VCaP (cell line): ENCODE measurements around the gene C11orf54.
"Not testable (repeated sequence)": the region's sequence is repeated elsewhere in the genome, so short reads cannot be mapped to it uniquely, and the experiment has no call there.

Experiments used
- H3K27ac ChIP-seq: fragments of 450-650 bp; 2 replicates; pipeline ENCODE4 v1.5.1; 2017
- TF ChIP-seq, protein P1 (sequence below): fragments of 450-650 bp; conservative IDR thresholded peaks from 2 replicates; pipeline ENCODE4 v1.5.1; 2017; ENCODE audit warnings: mild to moderate bottlenecking, moderate library complexity

Gene C11orf54

DNA sequence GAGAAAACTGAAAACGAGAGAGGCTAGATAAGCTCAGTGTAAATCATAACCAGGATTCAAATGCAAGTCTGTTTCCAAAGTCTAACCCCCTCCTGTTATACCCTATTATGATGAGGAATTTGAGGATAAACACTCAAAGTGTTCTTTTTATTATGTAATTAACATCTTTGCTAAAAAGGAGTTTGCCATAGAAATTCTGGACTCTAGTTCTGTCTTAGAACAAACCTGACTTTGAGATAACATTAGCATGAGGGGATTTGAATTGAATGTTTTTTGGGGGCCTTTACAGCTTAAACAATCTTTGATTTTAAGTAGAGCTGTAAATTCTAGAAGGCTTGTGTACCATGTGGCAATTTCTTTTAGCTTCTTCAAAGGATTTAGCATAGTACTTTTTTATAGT, 9.5 kb downstream of the C11orf54 start:
- TF ChIP-seq, protein P1, sequence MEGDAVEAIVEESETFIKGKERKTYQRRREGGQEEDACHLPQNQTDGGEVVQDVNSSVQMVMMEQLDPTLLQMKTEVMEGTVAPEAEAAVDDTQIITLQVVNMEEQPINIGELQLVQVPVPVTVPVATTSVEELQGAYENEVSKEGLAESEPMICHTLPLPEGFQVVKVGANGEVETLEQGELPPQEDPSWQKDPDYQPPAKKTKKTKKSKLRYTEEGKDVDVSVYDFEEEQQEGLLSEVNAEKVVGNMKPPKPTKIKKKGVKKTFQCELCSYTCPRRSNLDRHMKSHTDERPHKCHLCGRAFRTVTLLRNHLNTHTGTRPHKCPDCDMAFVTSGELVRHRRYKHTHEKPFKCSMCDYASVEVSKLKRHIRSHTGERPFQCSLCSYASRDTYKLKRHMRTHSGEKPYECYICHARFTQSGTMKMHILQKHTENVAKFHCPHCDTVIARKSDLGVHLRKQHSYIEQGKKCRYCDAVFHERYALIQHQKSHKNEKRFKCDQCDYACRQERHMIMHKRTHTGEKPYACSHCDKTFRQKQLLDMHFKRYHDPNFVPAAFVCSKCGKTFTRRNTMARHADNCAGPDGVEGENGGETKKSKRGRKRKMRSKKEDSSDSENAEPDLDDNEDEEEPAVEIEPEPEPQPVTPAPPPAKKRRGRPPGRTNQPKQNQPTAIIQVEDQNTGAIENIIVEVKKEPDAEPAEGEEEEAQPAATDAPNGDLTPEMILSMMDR: no peak
- no peak overlapping the region for H3K27ac ChIP-seq

DNA sequence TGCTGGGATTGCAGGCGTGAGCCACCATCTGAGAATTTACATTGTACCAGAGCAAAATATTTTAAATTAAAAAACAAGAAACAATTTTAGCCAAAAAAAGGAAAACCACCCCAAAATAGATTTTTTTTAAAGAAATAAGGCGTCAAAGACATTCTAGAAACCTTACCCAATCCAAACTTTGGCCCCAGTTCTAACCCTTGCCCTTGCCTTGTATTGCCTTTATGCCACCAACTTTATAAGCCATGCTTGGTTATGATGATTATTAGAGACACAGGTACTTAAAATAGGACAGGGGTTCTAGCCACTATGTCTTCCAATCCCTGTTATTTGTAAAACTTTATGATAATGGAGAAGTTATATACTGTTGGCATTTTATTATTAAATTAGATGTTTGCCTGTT, 11.8 kb downstream of the C11orf54 start:
- TF ChIP-seq, protein P1: no peak
- no peak overlapping the region for H3K27ac ChIP-seq

DNA sequence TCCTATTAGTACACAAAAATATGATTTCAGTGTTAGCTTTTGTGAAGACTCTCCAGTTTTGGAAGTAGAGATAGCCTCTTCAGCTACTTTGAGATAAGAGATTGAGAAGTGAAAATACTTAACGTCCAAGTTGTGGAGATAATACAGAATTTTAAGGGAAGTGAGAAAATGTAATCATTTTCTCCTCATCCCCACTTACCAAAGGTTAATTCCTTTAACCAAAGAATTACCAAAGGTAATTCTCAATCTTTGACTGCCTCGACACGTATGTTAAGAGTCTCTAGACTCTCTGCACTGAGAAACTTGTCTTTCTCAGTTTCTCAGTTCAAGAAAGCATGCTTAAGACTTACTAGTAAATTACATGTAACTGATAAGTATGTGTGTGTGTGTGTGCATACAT, 15.3 kb downstream of the C11orf54 start:
- H3K27ac ChIP-seq: no peak overlapping the region
- TF ChIP-seq, protein P1: no peak

DNA sequence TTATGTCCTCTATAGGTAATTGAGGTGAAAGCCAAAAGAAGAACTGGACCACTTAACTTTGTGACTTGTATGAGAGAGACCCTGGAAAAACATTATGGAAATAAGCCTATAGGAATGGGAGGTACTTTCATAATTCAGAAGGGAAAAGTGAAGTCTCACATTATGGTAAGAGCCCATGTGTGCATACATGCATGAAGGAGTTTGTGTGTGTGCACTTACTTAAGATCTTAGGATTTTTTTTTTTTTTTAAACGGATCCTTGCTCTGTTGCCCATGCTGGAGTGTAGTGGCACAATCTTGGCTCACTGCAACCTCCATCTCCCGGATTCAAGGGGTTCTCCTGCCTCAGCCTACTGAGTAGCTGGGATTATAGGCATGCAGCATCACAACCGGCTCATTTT, 15.8 kb downstream of the C11orf54 start:
- TF ChIP-seq, protein P1: no peak
- no peak overlapping the region for H3K27ac ChIP-seq

DNA sequence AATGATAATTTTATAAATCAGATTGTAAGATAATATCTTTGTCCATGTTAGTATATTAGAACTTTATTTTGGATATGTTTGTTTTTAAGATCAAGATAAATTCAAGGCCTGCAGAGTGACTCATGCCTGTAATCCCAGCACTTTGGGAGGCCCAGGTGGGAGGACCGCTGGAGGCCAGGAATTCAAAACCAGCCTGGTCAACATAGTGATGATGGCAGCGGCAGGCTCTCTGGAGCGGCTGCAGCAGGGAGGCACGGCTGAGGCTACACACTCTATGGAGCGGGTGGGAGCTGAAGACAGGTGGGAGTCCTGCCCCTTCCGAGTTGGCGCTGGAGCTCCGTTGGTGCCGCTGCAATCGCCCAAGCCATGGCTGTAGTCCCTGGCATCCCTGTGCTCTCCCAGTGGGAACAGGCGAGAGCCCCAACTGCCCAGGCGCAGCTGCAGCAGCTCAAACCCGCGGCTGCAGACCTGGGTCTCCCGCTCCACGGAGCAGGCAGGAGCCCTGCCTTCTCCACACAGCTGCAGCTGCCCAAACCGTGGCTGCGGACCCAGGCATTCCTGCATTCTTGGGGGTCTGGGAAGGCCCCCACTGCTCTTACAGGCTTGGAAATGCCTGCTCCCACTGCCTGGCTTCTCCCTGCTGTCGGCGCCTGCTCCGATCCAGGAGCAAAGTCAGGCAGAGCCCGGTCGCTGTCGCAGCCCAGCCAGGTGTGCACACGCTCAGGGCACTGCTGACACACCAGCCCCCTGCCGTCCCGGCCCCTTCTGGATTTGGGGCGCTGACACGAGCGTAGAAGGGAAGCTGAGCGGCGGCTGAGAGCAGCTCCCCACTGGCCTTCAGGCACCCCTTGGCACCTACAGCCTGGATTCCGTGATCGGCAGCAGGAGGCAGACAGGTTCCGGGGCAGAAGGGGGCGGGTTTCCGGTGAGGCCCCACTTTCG, 16.7 kb downstream of the C11orf54 start:
- no peak overlapping the region for H3K27ac ChIP-seq
- TF ChIP-seq, protein P1: no peak

DNA sequence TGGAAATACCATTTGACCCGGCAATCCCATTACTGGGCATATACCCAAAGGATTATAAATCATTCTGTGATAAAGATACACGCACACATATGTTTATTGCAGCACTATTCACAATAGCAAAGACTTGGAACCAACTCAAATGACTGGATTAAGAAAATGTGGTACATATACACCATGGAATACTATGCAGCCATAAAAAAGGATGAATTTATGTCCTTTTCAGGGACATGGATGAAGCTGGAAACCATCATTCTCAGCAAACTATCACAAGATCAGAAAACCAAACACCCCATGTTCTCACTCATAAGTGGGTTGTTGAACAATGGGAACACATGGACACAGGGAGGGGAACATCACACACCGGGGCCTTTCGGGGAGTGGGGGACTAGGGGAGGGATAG, 17.7 kb downstream of the C11orf54 start:
- H3K27ac ChIP-seq: not testable (repeated sequence)

DNA sequence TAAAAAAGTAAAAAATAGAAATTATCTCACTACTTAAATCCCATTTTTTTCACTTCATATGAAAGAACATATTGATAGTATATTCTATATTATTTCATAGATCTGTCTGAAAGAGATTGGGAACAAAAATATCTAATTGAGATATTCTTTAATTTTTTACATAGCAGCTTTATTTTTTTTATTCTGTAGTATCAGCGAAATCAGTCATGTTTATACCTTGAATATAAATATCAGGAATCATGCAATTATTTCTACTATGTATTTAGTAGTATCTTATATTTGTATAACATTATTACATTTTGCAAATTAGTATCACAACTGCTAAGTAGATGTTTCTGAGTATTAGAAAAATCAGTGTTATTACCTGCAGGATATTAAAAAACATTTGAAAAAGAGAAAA, 20.4 kb downstream of the C11orf54 start:
- H3K27ac ChIP-seq: no peak overlapping the region
- TF ChIP-seq, protein P1: no peak

DNA sequence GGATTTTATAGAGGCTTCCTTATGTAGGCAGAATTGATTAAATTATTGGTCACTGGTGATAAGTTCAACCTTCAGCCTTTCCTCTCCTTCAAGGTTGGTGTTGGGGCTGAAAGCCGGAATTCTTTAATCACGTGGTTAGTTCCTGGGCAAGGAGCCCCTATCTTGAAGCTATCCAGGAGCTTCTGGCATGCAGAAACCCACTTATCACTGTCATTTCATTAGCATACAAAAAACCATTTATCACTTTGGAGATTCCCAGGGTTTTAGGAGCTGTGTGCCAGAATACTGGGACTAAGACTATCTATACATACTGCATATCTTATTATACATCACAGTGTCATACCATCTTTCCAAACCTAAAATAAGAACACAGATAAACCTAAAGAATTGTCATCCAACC, 24.1 kb downstream of the C11orf54 start:
- H3K27ac ChIP-seq: no peak overlapping the region
- TF ChIP-seq, protein P1: no peak
